Natural killer cell (primary cell): ENCODE results near the gene NAV2. TPM values are rescaled to one million over a fixed set of nuclear protein-coding genes. Genes with fewer than 3 reads are reported as not detected.
A peak's percentile ranks its signal among the peaks of the same experiment; 100 is the strongest.
"Not testable (repeated sequence)": the region's sequence is repeated elsewhere in the genome, so short reads cannot be mapped to it uniquely, and the experiment has no call there.

Source experiments
- ATAC-seq, 3 donors: fragments of 150-1000 bp in 2 of 3; fragments of 200-7000 bp in 1 of 3; cut with Tn5 transposase; 1 replicate in 1 of 3; 2 replicates in 2 of 3; pipeline ENCODE4 v1.10.0; 2021; ENCODE audit warnings: mild to moderate bottlenecking in 2 of 3, moderate library complexity in 2 of 3
- DNase-seq, 2 donors: peaks; one replicate each; pipeline versions ENCODE4 v3.0.0 to v3.0.0-alpha.2; 2013 to 2021; ENCODE audit warnings: mixed read lengths in 1 of 2
- H3K27ac ChIP-seq: one replicate; pipeline ENCODE4 v1.5.1; 2013; ENCODE audit warnings: mild to moderate bottlenecking, low read length
- H3K27me3 ChIP-seq: one replicate; pipeline ENCODE4 v1.6.1; 2013; ENCODE audit warnings: low read length; ENCODE audit not compliant: control insufficient read depth, insufficient read depth
- H3K36me3 ChIP-seq: one replicate; pipeline ENCODE4 v1.6.1; 2013; ENCODE audit warnings: low read length; ENCODE audit not compliant: control insufficient read depth, insufficient read depth
- H3K4me1 ChIP-seq: one replicate; pipeline ENCODE4 v1.6.1; 2013; ENCODE audit warnings: low read length; ENCODE audit not compliant: control insufficient read depth, insufficient read depth
- H3K4me3 ChIP-seq: one replicate; pipeline ENCODE4 v1.5.1; 2013; ENCODE audit warnings: low read length
- H3K9me3 ChIP-seq: one replicate; pipeline ENCODE4 v1.6.1; 2013; ENCODE audit warnings: low read length; ENCODE audit not compliant: control insufficient read depth, insufficient read depth
- H3K27ac Mint-ChIP-seq, 2 donors: one replicate each; pipeline ENCODE4 v1.8.0; 2022; ENCODE audit warnings: mild to moderate bottlenecking in 2 of 2, mixed read lengths in 2 of 2, moderate library complexity in 1 of 2
- H3K27me3 Mint-ChIP-seq, 2 donors: one replicate each; pipeline ENCODE4 v1.8.0; 2022; ENCODE audit warnings: low read depth in 2 of 2, mixed read lengths in 2 of 2
- H3K36me3 Mint-ChIP-seq: one replicate; pipeline ENCODE4 v1.8.0; 2022; ENCODE audit warnings: mixed read lengths
- H3K4me1 Mint-ChIP-seq, 2 donors: one replicate each; pipeline ENCODE4 v1.8.0; 2022; ENCODE audit warnings: mixed read lengths in 2 of 2
- H3K4me3 Mint-ChIP-seq: one replicate; pipeline ENCODE4 v1.8.0; 2022; ENCODE audit warnings: mild to moderate bottlenecking, moderate library complexity, mixed read lengths
- H3K9me3 Mint-ChIP-seq, 2 donors: one replicate each; pipeline ENCODE4 v1.8.0; 2022; ENCODE audit warnings: mixed read lengths in 2 of 2
- WGBS: methylation state at CpG from one replicate; pipeline ENCODE4 v1.1.7; 2013; ENCODE audit warnings: missing lambda C conversion rate; ENCODE audit not compliant: insufficient coverage; 5-methylcytosine and 5-hydroxymethylcytosine counted together
- intact Hi-C: fragments of 100-400 bp; cut with micrococcal nuclease; formaldehyde crosslinking; loops from one replicate; pipeline ENCODE4 v1.14.2; 2022
- total RNA-seq, 4 donors: library from RNA; stranded (reverse); fragments of 120-200 nt in 1 of 4; gene quantifications; one replicate each; pipeline versions ENCODE4 v1.2.3 to v1.2.4, GENCODE V29; 2013 to 2022
- TF ChIP-seq, protein P1 (sequence below): fragments of 200-600 bp; IDR thresholded peaks from one replicate; pipeline ENCODE4 v1.8.0; 2022; ENCODE audit warnings: antibody characterized with exemption

NAV2 gene
- total RNA-seq, 3 donors from 2014 or later (not counting 1 experiment from before 2014, with no cell fraction given), result 0.14 to 1.6 (median 0.43) TPM

DNA sequence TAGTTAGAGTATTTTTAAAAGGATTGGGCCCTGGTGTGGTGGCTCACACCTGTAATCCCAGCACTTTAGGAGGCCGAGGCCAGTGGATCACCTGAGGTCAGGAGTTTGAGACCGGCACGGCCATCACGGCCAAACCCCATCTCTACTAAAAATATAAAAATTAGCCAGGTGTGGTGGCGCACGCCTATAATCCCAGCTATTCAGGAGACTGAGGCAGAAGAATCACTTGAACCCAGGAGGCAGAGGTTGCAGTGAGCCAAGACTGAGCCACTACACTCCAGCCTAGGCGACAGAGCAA, 415.8 kb downstream of the NAV2 start:
- H3K27ac Mint-ChIP-seq, ATAC-seq, H3K36me3 Mint-ChIP-seq, H3K4me3 Mint-ChIP-seq, H3K36me3 ChIP-seq, H3K4me1 ChIP-seq, DNase-seq, H3K9me3 Mint-ChIP-seq, H3K4me3 ChIP-seq, H3K9me3 ChIP-seq, H3K27ac ChIP-seq: not testable (repeated sequence)
- WGBS, result 90% methylated on average over 7 of the region's 7 CpGs
- H3K4me1 Mint-ChIP-seq, result peaks cover 11% of the 10 kb centered on the region in 2 donors
- H3K27me3 Mint-ChIP-seq, result peaks cover 26 to 28% of the 10 kb centered on the region in 2 donors
- peaks cover 16% of the 10 kb centered on the region for H3K27me3 ChIP-seq
- TF ChIP-seq, protein P1, sequence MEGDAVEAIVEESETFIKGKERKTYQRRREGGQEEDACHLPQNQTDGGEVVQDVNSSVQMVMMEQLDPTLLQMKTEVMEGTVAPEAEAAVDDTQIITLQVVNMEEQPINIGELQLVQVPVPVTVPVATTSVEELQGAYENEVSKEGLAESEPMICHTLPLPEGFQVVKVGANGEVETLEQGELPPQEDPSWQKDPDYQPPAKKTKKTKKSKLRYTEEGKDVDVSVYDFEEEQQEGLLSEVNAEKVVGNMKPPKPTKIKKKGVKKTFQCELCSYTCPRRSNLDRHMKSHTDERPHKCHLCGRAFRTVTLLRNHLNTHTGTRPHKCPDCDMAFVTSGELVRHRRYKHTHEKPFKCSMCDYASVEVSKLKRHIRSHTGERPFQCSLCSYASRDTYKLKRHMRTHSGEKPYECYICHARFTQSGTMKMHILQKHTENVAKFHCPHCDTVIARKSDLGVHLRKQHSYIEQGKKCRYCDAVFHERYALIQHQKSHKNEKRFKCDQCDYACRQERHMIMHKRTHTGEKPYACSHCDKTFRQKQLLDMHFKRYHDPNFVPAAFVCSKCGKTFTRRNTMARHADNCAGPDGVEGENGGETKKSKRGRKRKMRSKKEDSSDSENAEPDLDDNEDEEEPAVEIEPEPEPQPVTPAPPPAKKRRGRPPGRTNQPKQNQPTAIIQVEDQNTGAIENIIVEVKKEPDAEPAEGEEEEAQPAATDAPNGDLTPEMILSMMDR, result peak; percentile 2
- intact Hi-C loops, result loop anchor here (2.0 to 5.0 kb wide), 2 partner anchors 226 to 484 kb away; no protein-coding TSS in a partner anchor

GRCh38 chr11:20129665-20130064, 417.0 kb downstream of the NAV2 start:
- no peak for DNase-seq
- H3K9me3 ChIP-seq, result no peaks in the 10 kb centered on the region
- H3K27me3 ChIP-seq, result peaks cover 16% of the 10 kb centered on the region
- TF ChIP-seq, protein P1, result no peak
- WGBS, result 94% methylated on average over 4 of the region's 4 CpGs
- H3K4me1 ChIP-seq, result peaks cover 10% of the 10 kb centered on the region
- H3K27me3 Mint-ChIP-seq, result peaks cover 38% of the 10 kb centered on the region in 2 donors
- H3K4me3 Mint-ChIP-seq, result no peak overlapping the region
- H3K4me1 Mint-ChIP-seq, result peaks cover 11% of the 10 kb centered on the region in 2 donors
- no peak overlapping the region for H3K4me3 ChIP-seq
- H3K36me3 Mint-ChIP-seq, result no peaks in the 10 kb centered on the region
- no peaks in the 10 kb centered on the region for H3K36me3 ChIP-seq
- ATAC-seq, result no peak
- H3K27ac ChIP-seq, result no peak overlapping the region
- intact Hi-C loops, result loop anchor here (2.0 to 5.0 kb wide), 2 partner anchors 225 to 483 kb away; no protein-coding TSS in a partner anchor
- H3K27ac Mint-ChIP-seq, result no peak overlapping the region
- H3K9me3 Mint-ChIP-seq, result no peaks in the 10 kb centered on the region

- peaks cover 10% of the 10 kb centered on the region for H3K4me1 ChIP-seq
- TF ChIP-seq, protein P1, result peak; percentile 93
- WGBS, result 9% methylated on average over 51 of the region's 51 CpGs
- peaks cover 37 to 44% of the 10 kb centered on the region in 2 donors for H3K27me3 Mint-ChIP-seq
- no peaks in the 10 kb centered on the region for H3K9me3 Mint-ChIP-seq
- peak overlapping the region; percentile 24 for H3K4me3 ChIP-seq
- no peaks in the 10 kb centered on the region for H3K36me3 ChIP-seq
- H3K36me3 Mint-ChIP-seq, result no peaks in the 10 kb centered on the region
- peak overlapping the region; percentile 50 for H3K4me3 Mint-ChIP-seq
- intact Hi-C loops, result loop anchor here (1.0 kb wide), 2 partner anchors 181 to 194 kb away; no protein-coding TSS in a partner anchor
- DNase-seq (peak; percentile 35 to 67), ATAC-seq (peak; percentile 49 to 63 (median 53))
- H3K27ac ChIP-seq, result no peak overlapping the region
- no peaks in the 10 kb centered on the region for H3K9me3 ChIP-seq
- H3K4me1 Mint-ChIP-seq, result peaks cover 11% of the 10 kb centered on the region in 2 donors
- peaks cover 16% of the 10 kb centered on the region for H3K27me3 ChIP-seq
- H3K27ac Mint-ChIP-seq, result no peak overlapping the region
These were observed 419.4 kb downstream of the NAV2 start for GRCh38 chr11:20131788-20132666.
